EL (cell line): ENCODE measurements around the gene LPXN.

ENCODE experiments used
- DNase-seq: peaks from one replicate; pipeline ENCODE4 v3.0.0-alpha.2; 2016

The LPXN gene

DNA sequence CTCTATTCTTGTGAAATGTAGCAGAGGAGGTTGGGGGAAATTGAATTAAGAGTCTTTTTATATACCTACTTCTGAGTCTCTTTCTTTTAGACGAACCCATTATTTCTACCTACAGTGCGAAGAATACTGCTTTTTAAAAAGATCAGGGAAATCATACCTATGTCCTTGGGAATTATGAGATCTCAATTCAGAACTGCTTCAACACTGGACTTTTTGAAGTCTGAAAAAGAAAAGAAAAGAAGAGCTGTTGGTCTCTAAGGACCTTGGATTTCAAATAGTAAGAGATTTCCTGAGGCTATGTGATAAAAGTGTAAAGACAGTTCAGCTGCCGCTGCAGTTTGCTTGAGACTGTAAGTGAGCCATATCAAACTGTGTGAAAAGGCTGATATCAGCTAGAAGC is 64.0 kb downstream of the LPXN start:
- no peak for DNase-seq

DNA sequence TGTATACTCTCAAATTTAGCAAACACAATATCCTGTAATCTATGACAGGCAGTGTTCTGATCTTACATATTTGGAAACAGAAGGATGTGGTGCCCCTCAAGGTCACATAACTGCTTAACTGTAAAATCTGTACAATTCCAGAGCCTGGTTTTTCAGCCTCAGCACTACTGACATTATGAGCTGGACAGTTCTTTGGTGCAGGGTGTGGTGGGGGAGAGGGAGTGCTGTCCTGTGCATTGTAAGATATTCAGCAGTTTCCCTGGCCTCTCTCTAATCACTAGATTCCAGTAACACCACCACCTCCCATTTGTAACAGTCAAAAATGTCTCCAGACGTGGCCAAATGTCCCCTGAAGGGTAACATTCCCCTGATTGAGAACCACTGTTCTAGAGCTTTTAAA is 65.9 kb downstream of the LPXN start:
- DNase-seq: no peak

DNA sequence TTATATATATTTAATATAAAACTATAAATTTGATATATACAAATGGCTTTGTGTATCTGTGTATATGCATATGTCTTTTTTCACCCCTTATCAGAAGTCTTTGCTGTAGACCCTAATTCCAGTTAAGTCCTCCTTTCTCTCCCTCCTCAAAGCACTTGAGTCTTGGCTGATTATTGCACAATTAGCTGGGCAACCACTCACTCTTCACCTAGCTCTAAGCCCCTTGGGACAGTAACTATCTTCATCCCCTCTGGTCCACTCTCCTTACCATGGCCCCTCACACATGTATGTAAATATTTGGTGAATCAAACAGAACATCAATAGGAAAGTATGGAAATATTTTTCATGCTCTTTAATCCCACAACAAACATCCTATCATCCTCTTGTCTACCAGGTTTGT is 66.8 kb downstream of the LPXN start:
- DNase-seq: no peak

DNA sequence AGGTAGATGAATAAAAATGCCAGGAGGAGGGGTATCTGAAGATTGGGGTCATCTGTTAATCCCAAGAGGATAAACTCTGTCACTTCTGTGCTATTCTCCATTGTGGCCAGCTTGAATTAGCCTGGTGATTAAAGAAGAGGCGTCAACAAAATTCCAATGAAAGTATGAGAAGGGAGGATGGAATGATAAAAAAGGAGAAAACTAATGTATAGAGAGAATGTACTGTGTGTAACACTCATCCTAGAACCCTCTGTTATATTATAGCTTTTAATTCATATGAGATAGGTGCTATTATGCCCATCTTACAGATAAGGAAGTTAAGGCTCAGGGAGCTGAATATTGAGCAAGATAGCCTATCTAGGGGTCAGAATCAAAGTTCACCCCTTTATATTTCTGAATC is 67.7 kb downstream of the LPXN start, which contains the start of gene OR5B21:
TSS of gene OR5B21 (minus strand) at position 101 of the 400 bp plus-strand sequence. CDS start at position 101, 0 bp downstream.
- no peak for DNase-seq

DNA sequence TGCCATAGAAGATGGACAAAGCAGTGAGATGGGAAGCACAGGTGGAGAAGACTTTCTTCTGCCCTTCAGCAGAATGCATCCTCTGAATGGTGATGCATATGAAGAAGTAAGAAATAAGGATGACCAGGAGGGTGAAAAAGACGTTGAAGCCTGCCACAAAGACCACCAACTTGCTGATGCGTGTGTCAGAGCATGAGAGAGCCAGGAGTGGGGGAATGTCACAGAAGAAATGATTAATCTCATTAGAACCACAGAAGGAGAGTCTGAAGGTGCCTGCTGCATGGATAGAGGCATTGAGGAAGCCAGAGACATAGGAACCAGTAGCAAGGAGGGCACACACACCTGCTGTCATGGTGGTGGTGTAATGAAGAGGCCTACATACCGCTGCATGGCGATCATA is 68.3 kb downstream of the LPXN start:
- no peak for DNase-seq

DNA sequence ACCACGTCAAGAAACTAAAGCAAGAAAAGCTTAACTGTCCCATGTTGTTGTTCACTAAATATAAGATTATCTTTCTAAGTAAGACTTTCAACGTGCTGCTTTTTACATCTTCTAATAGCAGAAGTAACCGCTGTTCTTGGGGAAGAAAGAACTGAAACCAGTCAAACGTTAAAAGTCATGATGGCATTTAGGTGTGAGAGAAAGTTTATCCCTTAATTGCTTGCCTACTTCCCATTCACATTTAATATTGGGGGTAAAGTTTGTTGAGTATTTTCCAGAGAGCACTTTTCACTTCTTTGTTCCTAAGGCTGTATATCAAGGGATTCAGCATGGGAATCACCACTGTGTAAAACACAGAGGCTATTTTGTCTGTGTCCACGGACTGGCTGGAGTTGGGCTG is 68.7 kb downstream of the LPXN start:
- DNase-seq: no peak

DNA sequence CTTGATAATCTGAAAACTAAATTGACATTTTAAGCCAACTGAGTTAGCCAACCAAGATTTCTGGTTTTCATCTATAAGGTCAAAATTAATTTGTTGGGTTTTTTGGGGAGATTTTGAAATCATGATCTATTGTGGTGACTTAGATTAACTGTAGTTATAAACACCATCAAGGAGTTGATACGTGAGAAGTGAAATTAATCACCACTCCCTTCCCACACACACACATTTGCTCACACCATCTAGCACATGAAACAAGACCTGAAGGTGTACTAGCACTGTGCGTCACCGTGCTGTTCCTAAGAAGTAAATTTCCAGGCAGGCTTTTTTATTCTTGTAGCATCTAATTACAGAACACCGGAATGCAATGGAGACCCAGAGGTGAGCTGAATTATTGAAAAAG is 69.8 kb downstream of the LPXN start:
- no peak for DNase-seq

DNA sequence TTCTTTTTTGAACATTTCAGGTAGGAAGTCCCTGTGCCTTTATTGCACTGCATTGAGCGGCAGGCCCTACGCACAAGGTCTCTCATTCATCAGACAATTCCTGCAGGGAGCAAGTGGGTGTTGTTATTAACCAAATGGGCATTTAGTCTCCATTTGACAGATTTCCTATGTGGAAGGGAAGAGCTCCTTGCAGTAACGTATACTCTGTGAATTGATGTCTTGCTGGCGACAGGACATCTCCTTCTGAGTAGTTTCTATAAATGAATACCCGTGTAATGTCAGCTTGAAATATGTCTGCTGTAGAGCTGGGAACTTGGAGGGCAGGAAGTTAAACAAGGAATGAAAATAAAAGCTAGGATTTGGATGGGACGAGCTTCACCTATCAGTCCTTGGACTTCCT is 71.4 kb downstream of the LPXN start:
- no peak for DNase-seq

DNA sequence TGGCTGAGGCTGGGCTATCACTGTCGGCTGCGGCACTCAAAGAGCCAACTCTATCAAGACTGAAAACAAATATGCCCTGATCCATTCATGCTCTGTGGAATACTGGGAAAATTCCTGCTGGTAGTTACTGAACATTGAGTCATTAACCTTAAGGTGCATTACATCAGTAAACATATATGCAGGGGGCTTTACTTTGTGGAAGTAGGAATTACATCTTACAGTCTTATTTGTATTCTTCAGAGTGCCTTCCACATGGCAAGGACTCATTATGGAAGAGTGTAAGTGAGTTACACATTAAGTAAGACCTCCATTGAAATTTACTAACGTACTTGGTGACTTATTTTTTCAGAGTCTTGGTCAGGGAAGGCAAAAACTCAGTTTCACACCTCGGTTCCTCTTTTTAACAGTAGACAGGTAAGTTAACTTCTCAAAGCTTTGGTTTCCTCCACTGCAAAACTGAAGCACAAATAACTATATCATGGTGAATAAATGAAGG is 72.2 kb downstream of the LPXN start:
- DNase-seq: peak; percentile 33

DNA sequence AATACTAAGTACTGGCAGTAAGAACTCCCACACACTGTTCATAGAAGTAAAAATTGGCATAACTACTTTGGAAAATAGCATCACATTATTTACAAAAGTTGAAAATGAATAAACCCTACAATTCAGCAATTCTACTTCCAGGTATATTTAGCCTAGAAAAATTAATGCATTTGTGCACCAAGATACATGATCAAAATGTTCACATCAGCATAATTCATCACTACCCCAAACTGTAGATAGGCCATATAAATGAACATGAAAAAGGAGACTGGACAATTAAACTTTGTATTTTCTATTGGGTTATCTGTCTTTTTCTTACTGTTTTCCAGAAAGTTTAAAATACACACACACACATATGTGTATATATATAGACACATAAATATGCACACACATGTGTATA is 73.7 kb downstream of the LPXN start:
- no peak for DNase-seq

DNA sequence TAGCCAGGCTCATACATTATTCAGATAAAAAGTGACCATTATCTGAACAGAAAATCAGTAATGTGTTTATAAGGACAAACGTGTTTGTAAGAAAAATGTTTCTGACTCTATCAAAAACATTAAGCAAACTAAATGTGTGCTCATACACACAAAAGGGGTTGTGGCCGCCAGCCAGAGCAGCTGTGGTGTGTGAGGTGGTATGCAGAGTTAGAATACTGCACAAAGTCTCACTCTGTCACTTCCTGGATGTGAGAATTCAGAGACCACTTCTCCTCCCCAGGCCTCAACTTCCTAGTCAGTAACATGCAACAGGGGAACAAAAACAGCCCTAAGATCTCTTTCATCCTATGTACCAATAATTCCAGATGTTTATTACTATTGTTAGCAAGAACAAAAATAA is 77.2 kb downstream of the LPXN start:
- no peak for DNase-seq

DNA sequence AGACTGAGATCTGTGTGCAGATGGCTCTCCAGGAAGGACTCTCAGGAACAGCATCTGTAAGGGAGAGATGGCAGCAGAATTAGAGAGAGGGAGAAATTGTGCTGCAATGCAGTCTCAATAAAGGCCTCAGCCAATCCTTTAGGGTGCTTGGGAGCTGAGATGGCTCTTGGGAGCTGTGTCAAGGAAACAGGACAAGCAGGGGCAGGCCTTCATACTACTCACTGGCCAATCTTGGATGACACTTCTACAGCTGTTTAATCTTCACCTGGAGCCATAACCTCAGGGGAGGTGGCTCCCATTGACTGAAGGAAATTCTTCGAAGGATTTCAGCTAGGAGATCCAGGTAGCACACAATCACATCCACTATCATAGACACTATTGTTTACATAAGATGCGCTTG is 77.7 kb downstream of the LPXN start:
- DNase-seq: no peak

DNA sequence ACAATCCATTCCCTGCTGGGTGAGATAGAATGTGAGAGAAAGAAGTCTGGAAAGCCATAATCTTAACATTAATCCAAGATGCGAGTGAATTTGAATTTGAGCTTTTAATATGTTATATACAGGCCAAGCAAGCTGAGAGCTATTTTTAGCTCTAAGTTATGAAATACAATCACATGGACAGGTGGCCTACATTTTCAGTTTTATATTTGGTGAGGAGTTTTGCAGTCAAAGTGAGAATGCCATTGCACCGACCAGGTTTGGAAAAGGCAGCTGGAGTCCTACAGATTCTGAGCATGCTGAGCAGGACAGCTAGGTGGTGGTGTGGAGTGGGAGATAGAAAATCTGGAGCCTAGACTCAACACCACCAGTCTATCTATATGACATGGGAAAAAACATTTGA is 79.8 kb downstream of the LPXN start:
- no peak for DNase-seq

DNA sequence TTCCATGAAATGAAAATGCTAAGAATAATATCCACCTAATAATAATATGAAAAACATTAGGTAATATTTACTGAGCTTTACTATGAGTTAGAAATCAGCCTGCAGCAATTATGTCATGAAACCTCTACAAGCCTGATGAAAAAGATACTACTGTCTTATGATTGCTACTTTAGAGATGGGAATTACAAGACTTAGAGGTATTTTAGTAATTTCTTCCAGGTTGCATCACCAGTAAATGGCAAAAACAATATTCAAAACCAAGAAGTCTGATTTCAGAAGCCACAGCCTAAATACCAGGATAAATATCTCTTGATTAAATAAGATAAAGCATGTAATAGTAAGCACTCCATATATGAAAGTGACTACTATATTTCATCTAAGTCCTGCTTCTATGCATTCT is 81.6 kb downstream of the LPXN start:
- peak; percentile 40 for DNase-seq

DNA sequence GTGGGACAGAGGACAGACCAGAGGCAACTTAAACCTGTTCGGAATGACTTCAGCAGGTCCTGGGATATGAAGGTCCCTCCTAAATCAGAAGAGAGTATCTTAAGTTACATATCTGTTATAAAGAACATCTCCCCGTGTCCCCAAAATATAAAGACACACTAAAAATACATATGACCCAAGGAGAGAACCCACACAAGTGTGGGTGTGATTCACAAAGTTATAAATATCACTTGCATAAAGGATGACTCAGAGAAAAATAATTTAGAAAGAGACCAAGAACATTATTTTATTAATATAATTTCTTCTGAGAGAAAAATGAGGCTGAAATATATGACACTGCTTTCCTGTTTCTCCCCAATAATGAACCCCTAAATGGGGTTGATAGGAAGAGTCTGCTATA is 82.0 kb downstream of the LPXN start:
- peak; percentile 38 for DNase-seq

DNA sequence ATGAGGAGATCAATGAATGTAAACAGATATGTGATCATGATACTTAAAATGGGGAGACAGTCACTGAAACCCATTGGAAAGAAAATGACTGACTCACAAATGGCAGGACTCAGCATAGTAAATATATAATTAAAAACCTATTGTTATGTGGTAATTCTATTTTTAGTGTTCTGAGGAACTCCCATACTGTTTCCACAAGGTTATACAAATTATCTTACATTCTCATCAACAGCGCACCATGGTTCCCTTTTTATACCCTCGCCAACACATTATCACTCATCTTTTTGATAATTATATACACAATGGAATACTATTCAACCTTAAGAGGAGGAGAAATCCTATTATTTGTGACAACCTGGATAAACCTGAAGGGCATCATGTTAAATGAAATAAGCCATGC is 84.8 kb downstream of the LPXN start:
- no peak for DNase-seq

DNA sequence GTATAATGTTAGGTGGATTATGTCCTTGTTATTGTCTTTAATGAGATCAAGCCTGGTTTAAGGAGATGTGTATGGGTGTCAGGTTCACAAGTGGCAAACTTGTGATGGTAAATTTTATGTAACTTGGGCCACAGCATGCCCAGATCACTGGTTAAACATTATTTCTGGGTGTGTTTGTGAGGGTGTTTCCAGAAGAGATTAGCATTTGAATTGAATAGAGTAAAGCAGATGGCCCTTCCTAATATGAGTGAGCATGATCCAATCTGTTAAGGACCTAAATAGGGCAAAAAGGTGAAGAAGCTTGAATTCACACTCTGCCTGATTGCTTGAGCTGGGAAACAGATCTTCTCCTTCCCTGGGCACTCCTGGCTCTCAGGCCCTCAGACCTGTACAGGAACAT is 88.5 kb downstream of the LPXN start:
- DNase-seq: no peak

DNA sequence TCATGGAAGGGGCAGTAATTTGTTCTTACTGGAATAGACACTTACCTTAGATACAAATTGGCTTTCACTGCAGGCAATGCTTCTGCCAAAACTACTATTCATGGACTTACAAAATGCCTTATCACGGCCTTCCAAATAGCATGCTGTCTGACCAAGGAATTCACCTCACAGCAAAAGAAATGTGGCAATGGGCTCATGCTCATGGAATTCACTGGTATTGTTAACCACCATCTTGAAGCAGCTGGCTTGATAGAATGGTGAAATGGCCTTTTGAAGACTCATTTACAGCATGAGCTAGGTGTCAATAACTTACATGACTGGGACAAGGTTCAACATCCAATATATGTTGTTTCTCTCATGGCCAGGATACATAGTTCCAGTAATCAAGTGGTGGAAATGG is 89.7 kb downstream of the LPXN start:
- DNase-seq: no peak
